Neural progenitor cell (in vitro differentiated cells): ENCODE measurements around the gene FREM1.

Experiments used
- EZH2 ChIP-seq: fragments of 200-600 bp; sonication (generic); IDR thresholded peaks from 2 replicates; pipeline ENCODE4 v1.6.1; 2017; ENCODE audit warnings: antibody characterized with exemption, mild to moderate bottlenecking, moderate library complexity
- EZH2phosphoT487 ChIP-seq: fragments of 200-600 bp; sonication (generic); IDR thresholded peaks from 2 replicates; pipeline ENCODE4 v1.6.1; 2017; ENCODE audit warnings: antibody characterized with exemption
- TF ChIP-seq, protein P1 (sequence below): fragments of 200-600 bp; sonication (generic); IDR thresholded peaks from 2 replicates; pipeline ENCODE4 v1.5.1; 2017; ENCODE audit warnings: antibody characterized with exemption, mild to moderate bottlenecking

DNA sequence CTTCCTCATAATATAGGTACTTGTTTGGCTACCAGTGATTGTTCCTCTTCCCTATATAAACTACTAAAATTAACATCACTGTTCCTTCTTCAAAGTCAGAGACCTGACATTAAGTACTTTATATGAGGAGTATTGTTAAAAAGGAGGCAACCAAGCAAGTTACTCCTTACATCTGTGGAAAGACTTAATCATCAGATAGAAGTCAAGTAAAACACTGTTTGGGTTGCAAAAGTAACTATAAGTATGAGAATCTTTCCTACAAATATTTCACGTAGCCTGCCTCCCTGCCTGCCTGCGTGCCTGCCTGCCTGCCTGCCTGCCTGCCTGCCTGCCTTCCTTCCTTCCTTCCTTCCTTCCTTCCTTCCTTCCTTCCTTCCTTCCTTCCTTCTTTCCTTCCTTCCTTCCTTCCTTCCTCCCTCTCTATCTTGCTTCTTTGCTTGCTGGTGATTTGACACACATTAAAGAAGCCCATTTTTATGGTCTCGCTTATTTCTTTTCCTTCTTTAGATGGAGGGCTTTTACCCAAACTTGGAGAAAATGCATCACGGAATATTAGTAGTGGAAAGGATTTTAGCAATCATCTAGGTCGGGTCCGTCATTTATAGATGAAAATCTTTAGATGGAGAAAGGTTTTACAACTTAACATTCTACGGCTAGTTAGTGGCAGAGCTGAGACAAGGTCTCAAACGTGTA lies 190.9 kb downstream of the FREM1 start:
- TF ChIP-seq, protein P1, sequence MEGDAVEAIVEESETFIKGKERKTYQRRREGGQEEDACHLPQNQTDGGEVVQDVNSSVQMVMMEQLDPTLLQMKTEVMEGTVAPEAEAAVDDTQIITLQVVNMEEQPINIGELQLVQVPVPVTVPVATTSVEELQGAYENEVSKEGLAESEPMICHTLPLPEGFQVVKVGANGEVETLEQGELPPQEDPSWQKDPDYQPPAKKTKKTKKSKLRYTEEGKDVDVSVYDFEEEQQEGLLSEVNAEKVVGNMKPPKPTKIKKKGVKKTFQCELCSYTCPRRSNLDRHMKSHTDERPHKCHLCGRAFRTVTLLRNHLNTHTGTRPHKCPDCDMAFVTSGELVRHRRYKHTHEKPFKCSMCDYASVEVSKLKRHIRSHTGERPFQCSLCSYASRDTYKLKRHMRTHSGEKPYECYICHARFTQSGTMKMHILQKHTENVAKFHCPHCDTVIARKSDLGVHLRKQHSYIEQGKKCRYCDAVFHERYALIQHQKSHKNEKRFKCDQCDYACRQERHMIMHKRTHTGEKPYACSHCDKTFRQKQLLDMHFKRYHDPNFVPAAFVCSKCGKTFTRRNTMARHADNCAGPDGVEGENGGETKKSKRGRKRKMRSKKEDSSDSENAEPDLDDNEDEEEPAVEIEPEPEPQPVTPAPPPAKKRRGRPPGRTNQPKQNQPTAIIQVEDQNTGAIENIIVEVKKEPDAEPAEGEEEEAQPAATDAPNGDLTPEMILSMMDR = no peak
- TF ChIP-seq EZH2phosphoT487 (no peak), EZH2 (no peak)
